ENCODE results near the gene DNAI1.

The DNAI1 gene

GRCh38 chr9:34563262-34563661 is 104.7 kb downstream of the DNAI1 start:
- no peak for TF ChIP-seq CTCF (IDR thresholded peaks at IDR 0.05)
- no peak overlapping the region for H3K4me3 ChIP-seq
- H3K27ac ChIP-seq: no peak overlapping the region
- no peak for DNase-seq (ENCODE audit: low spot score)

GRCh38 chr9:34564617-34565016 is 106.0 kb downstream of the DNAI1 start:
- no peak overlapping the region for H3K4me3 ChIP-seq
- no peak for DNase-seq (ENCODE audit: low spot score)
- no peak for TF ChIP-seq CTCF (IDR thresholded peaks at IDR 0.05)
- H3K27ac ChIP-seq: no peak overlapping the region

GRCh38 chr9:34565856-34566255 is 107.3 kb downstream of the DNAI1 start:
- H3K4me3 ChIP-seq: no peak overlapping the region
- no peak overlapping the region for H3K27ac ChIP-seq
- no peak for DNase-seq (ENCODE audit: low spot score)
- TF ChIP-seq CTCF (IDR thresholded peaks at IDR 0.05): no peak

- no peak for TF ChIP-seq CTCF (IDR thresholded peaks at IDR 0.05)
- H3K4me3 ChIP-seq: no peak overlapping the region
- no peak overlapping the region for H3K27ac ChIP-seq
- no peak for DNase-seq (ENCODE audit: low spot score)
Observed at GRCh38 chr9:34566322-34566721, 107.7 kb downstream of the DNAI1 start.

- Histone ChIP-seq H3K4me3 (no peak overlapping the region), H3K27ac (no peak overlapping the region)
- no peak for TF ChIP-seq CTCF (IDR thresholded peaks at IDR 0.05)
- no peak for DNase-seq (ENCODE audit: low spot score)
Observed at GRCh38 chr9:34566972-34567371, 108.4 kb downstream of the DNAI1 start.

GRCh38 chr9:34568133-34568532 is 109.5 kb downstream of the DNAI1 start:
- DNase-seq (ENCODE audit: low spot score): no peak
- Histone ChIP-seq H3K4me3 (no peak overlapping the region), H3K27ac (no peak overlapping the region)
- no peak for TF ChIP-seq CTCF (IDR thresholded peaks at IDR 0.05)

- no peak for TF ChIP-seq CTCF (IDR thresholded peaks at IDR 0.05)
- Histone ChIP-seq H3K4me3 (no peak overlapping the region), H3K27ac (no peak overlapping the region)
- no peak for DNase-seq (ENCODE audit: low spot score)
Observed at GRCh38 chr9:34568774-34569173, 110.2 kb downstream of the DNAI1 start.
